ENCODE measurements around the gene TPM1. TPM values are rescaled to one million over a fixed set of nuclear protein-coding genes. Genes with fewer than 3 reads are reported as not detected.

The TPM1 gene
- total and polyA plus RNA-seq, 10 of the 15 experiments (the other 5 are each of a cell fraction or from before 2014, with no cell fraction given), result 0.43 to 10.0 (median 2.4) TPM

- ChIA-PET POLR2A (no interaction called here), RAD21 (ENCODE audit: unreplicated experiment) (no interaction called here), CTCF (no interaction called here), SMC1A (ENCODE audit: uncharacterized antibody, unreplicated experiment) (no interaction called here)
- 62% methylated on average over 14 of the region's 14 CpGs for WGBS (ENCODE audit: insufficient coverage, insufficient replicate concordance, low lambda C conversion rate, missing lambda C conversion rate)
- Histone ChIP-seq H3K4me3 (no peak overlapping the region), H3K27ac (ENCODE audit: control insufficient read depth, insufficient read depth) (no peak overlapping the region), H4K20me1 (ENCODE audit: control insufficient read depth, insufficient read depth) (no peaks in the 10 kb centered on the region), H3K27me3 (replicated peaks in 1 of 2; ENCODE audit: control insufficient read depth in 2 of 2, insufficient read depth in 2 of 2, low read length in 1 of 2) (peaks cover 15 to 28% of the 10 kb centered on the region in 2 experiments), H3K4me1 (ENCODE audit: control insufficient read depth, insufficient read depth, low read length) (no peaks in the 10 kb centered on the region), H3K36me3 (ENCODE audit: control insufficient read depth in 2 of 2, insufficient read depth in 2 of 2, low read length in 1 of 2) (no peaks in the 10 kb centered on the region), H2AFZ (ENCODE audit: control insufficient read depth, low read depth, low read length) (no peak overlapping the region), H3K9ac (ENCODE audit: control insufficient read depth, insufficient read depth, low read length) (no peak overlapping the region), H3K4me2 (ENCODE audit: control insufficient read depth, insufficient read depth) (no peak overlapping the region), H3K9me3 (replicated peaks; ENCODE audit: control insufficient read depth, insufficient read depth, low read length) (no peaks in the 10 kb centered on the region), H3K79me2 (ENCODE audit: control insufficient read depth, insufficient read depth, low read length) (no peaks in the 10 kb centered on the region)
- DNase-seq (ENCODE audit: low read depth, low spot score) (no peak), FAIRE-seq (no peak), ATAC-seq (no peak)
- TF ChIP-seq, protein P1, sequence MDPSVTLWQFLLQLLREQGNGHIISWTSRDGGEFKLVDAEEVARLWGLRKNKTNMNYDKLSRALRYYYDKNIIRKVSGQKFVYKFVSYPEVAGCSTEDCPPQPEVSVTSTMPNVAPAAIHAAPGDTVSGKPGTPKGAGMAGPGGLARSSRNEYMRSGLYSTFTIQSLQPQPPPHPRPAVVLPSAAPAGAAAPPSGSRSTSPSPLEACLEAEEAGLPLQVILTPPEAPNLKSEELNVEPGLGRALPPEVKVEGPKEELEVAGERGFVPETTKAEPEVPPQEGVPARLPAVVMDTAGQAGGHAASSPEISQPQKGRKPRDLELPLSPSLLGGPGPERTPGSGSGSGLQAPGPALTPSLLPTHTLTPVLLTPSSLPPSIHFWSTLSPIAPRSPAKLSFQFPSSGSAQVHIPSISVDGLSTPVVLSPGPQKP (IDR thresholded peaks at IDR 0.05; ENCODE audit: low read depth, low read length), result 0 out of 2 replicates have a peak, but pooled peaks have one; percentile 19
- TF ChIP-seq TAF1 (IDR thresholded peaks at IDR 0.05; ENCODE audit: borderline replicate concordance, low read depth, low read length), result no peak
- intact Hi-C loops (cut with micrococcal nuclease; ENCODE audit: unreplicated experiment) (no loop called here), in situ Hi-C loops (cut with MboI) (no loop called here)
- BruUV-seq (replicated peaks), result no TSS peak
Measured at GRCh38 chr15:63041402-63041973, 1.1 kb upstream of the TPM1 start.

DNA sequence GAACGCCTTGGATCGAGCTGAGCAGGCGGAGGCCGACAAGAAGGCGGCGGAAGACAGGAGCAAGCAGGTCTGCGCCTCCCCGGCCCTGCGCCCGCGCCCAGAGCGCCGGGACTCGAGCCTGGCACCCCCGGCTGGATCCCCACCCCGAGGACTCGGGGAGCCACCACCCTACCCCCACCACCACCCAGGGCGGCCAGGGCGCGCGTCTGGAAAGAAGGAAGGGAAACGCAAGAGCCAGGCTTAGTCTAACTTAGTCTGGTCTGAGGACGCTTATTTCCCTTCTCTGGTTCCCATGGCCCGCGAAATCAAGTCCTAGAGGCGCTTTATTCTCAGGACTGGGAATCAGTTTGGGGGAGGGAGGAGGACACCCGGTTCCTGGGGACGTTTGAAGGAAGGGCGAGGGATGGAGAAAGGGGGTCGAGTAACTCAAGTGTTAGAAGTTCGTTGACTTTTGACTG lies 359 bp downstream of the TPM1 start:
- no peak for TF ChIP-seq NKRF (conservative IDR thresholded peaks at IDR 0.05)
- TF ChIP-seq SPI1 (IDR thresholded peaks at IDR 0.05; ENCODE audit: borderline replicate concordance, insufficient read depth, low read depth, low read length), result no peak
- TF ChIP-seq USF1 (IDR thresholded peaks at IDR 0.05; ENCODE audit: borderline replicate concordance, extremely low read length, insufficient read depth, low read depth, low read length), result no peak
- TF ChIP-seq FOXK2 (IDR thresholded peaks at IDR 0.05), result no peak
- no peak for TF ChIP-seq RFX5 (IDR thresholded peaks at IDR 0.05; ENCODE audit: low read depth, low read length)
- Histone ChIP-seq H2AFZ (ENCODE audit: control insufficient read depth, low read depth, low read length) (no peak overlapping the region), H3K4me3 (no peak overlapping the region), H3K27me3 (replicated peaks in 1 of 2; ENCODE audit: control insufficient read depth in 2 of 2, insufficient read depth in 2 of 2, low read length in 1 of 2) (peaks cover 15 to 34% of the 10 kb centered on the region in 2 experiments), H3K27ac (ENCODE audit: control insufficient read depth, insufficient read depth) (no peak overlapping the region), H3K4me1 (ENCODE audit: control insufficient read depth, insufficient read depth, low read length) (no peaks in the 10 kb centered on the region), H3K36me3 (ENCODE audit: control insufficient read depth in 2 of 2, insufficient read depth in 2 of 2, low read length in 1 of 2) (no peaks in the 10 kb centered on the region), H4K20me1 (ENCODE audit: control insufficient read depth, insufficient read depth) (no peaks in the 10 kb centered on the region), H3K4me2 (ENCODE audit: control insufficient read depth, insufficient read depth) (no peak overlapping the region), H3K79me2 (ENCODE audit: control insufficient read depth, insufficient read depth, low read length) (no peaks in the 10 kb centered on the region), H3K9ac (ENCODE audit: control insufficient read depth, insufficient read depth, low read length) (no peak overlapping the region), H3K9me3 (replicated peaks; ENCODE audit: control insufficient read depth, insufficient read depth, low read length) (no peaks in the 10 kb centered on the region)
- ATAC-seq (no peak), DNase-seq (ENCODE audit: low read depth, low spot score) (no peak), FAIRE-seq (no peak)
- ChIA-PET POLR2A (no interaction called here), CTCF (no interaction called here), SMC1A (ENCODE audit: uncharacterized antibody, unreplicated experiment) (no interaction called here), RAD21 (ENCODE audit: unreplicated experiment) (no interaction called here)
- WGBS (ENCODE audit: insufficient coverage, insufficient replicate concordance, low lambda C conversion rate, missing lambda C conversion rate), result 2% methylated on average over 30 of the region's 31 CpGs
- in situ Hi-C loops (cut with MboI), result no loop called here
- no TSS peak for BruUV-seq (replicated peaks)
- intact Hi-C loops (cut with micrococcal nuclease; ENCODE audit: unreplicated experiment), result no loop called here

Measured in GM12878 (cell line).